ENCODE measurements around the gene SOX14. TPM values are rescaled to one million over a fixed set of nuclear protein-coding genes. Genes with fewer than 3 reads are reported as not detected.

The SOX14 gene
- total RNA-seq = not detected

GRCh38 chr3:137764001-137764433, at the start of gene SOX14:
SOX14 (plus strand) TSS chr3:137764315; CDS start chr3:137764785, 470 bp downstream.
- ATAC-seq (ENCODE audit: low FRiP score) = no peak
- TF ChIP-seq CTCF (IDR thresholded peaks at IDR 0.05) = no peak
- DNase-seq (ENCODE audit: low spot score) = no peak

GRCh38 chr3:137714551-137714950, 49.6 kb upstream of the SOX14 start:
- no peak for ATAC-seq (ENCODE audit: low FRiP score)
- TF ChIP-seq CTCF (IDR thresholded peaks at IDR 0.05) = no peak
- DNase-seq (ENCODE audit: low spot score) = no peak

GRCh38 chr3:137724240-137724639, 39.9 kb upstream of the SOX14 start:
- TF ChIP-seq CTCF (IDR thresholded peaks at IDR 0.05) = no peak
- no peak for ATAC-seq (ENCODE audit: low FRiP score)
- no peak for DNase-seq (ENCODE audit: low spot score)

- DNase-seq (ENCODE audit: low spot score) (no peak), ATAC-seq (ENCODE audit: low FRiP score) (no peak)
- no peak for TF ChIP-seq CTCF (IDR thresholded peaks at IDR 0.05)
Observed at GRCh38 chr3:137737208-137737607, 26.9 kb upstream of the SOX14 start.

GRCh38 chr3:137738710-137739109, 25.4 kb upstream of the SOX14 start:
- no peak for TF ChIP-seq CTCF (IDR thresholded peaks at IDR 0.05)
- DNase-seq (ENCODE audit: low spot score) = no peak
- no peak for ATAC-seq (ENCODE audit: low FRiP score)

- ATAC-seq (ENCODE audit: low FRiP score) (no peak), DNase-seq (ENCODE audit: low spot score) (no peak)
- no peak for TF ChIP-seq CTCF (IDR thresholded peaks at IDR 0.05)
Observed at GRCh38 chr3:137743608-137744007, 20.5 kb upstream of the SOX14 start.

- TF ChIP-seq CTCF (IDR thresholded peaks at IDR 0.05) = no peak
- DNase-seq (ENCODE audit: low spot score) = no peak
- ATAC-seq (ENCODE audit: low FRiP score) = no peak
Observed at GRCh38 chr3:137746808-137747207, 17.3 kb upstream of the SOX14 start.

Data from omental fat pad (tissue), 4 donors.